Measurements from ENCODE around the gene EPO.
A peak's percentile ranks its signal among the peaks of the same experiment; 100 is the strongest.
"Not testable (repeated sequence)": the region's sequence is repeated elsewhere in the genome, so short reads cannot be mapped to it uniquely, and the experiment has no call there.

Gene EPO

GRCh38 chr7:100706672-100707311 lies 13.5 kb upstream of the EPO start:
- Histone ChIP-seq H3K79me2 (ENCODE audit: control insufficient read depth, insufficient read depth, low read length) (peaks cover 18% of the 10 kb centered on the region), H3K4me3 (ENCODE audit: low read length) (peak overlapping the region; percentile 97), H3K23ac (ENCODE audit: low read length) (peak overlapping the region; percentile 3), H3K27me3 (ENCODE audit: insufficient read depth, low read length, poor library complexity) (no peaks in the 10 kb centered on the region), H3K56ac (ENCODE audit: low read length) (peak overlapping the region; percentile 98), H3K79me1 (ENCODE audit: low read length) (peaks cover 5% of the 10 kb centered on the region), H3K9ac (ENCODE audit: low read length) (peak overlapping the region; percentile 96), H4K8ac (ENCODE audit: low read depth, low read length) (no peak overlapping the region), H4K5ac (ENCODE audit: low read length) (no peak overlapping the region), H2AK5ac (ENCODE audit: low read length) (no peak overlapping the region), H3K18ac (ENCODE audit: low read length) (no peak overlapping the region), H3K4ac (ENCODE audit: low read depth, low read length) (no peak overlapping the region), H3K27ac (ENCODE audit: low read depth, low read length) (no peak overlapping the region), H2BK5ac (ENCODE audit: low read length) (no peak overlapping the region), H3K4me1 (ENCODE audit: control insufficient read depth, low read depth, low read length) (peaks cover 4% of the 10 kb centered on the region), H2BK120ac (ENCODE audit: low read depth, low read length) (no peak overlapping the region), H3K4me2 (ENCODE audit: low read length) (peak overlapping the region; percentile 88), H2BK15ac (replicated peaks; ENCODE audit: low read depth) (no peak overlapping the region), H3K36me3 (ENCODE audit: control insufficient read depth, insufficient read depth, low read length) (peaks cover 3% of the 10 kb centered on the region)
- no peak for DNase-seq
- WGBS (ENCODE audit: extremely low coverage, insufficient coverage, low lambda C conversion rate): no CpG with 5 or more reads among the region's 34 CpGs

- H3K4me3 ChIP-seq (ENCODE audit: low read length): no peak overlapping the region
- H3K9ac ChIP-seq (ENCODE audit: low read length): no peak overlapping the region
- H3K18ac ChIP-seq (ENCODE audit: low read length): no peak overlapping the region
- H2BK5ac ChIP-seq (ENCODE audit: low read length): no peak overlapping the region
- H4K8ac ChIP-seq (ENCODE audit: low read depth, low read length): no peak overlapping the region
- peaks cover 4% of the 10 kb centered on the region for H3K4me1 ChIP-seq (ENCODE audit: control insufficient read depth, low read depth, low read length)
- peaks cover 18% of the 10 kb centered on the region for H3K79me2 ChIP-seq (ENCODE audit: control insufficient read depth, insufficient read depth, low read length)
- H3K79me1 ChIP-seq (ENCODE audit: low read length): peaks cover 5% of the 10 kb centered on the region
- H3K27me3 ChIP-seq (ENCODE audit: insufficient read depth, low read length, poor library complexity): no peaks in the 10 kb centered on the region
- H2BK15ac ChIP-seq (replicated peaks; ENCODE audit: low read depth): no peak overlapping the region
- no CpG with 5 or more reads among the region's 6 CpGs for WGBS (ENCODE audit: extremely low coverage, insufficient coverage, low lambda C conversion rate)
- H2BK120ac ChIP-seq (ENCODE audit: low read depth, low read length): no peak overlapping the region
- no peak overlapping the region for H3K23ac ChIP-seq (ENCODE audit: low read length)
- no peak overlapping the region for H3K56ac ChIP-seq (ENCODE audit: low read length)
- no peak overlapping the region for H3K4me2 ChIP-seq (ENCODE audit: low read length)
- H3K4ac ChIP-seq (ENCODE audit: low read depth, low read length): no peak overlapping the region
- no peak for DNase-seq
- H4K5ac ChIP-seq (ENCODE audit: low read length): no peak overlapping the region
- no peak overlapping the region for H2AK5ac ChIP-seq (ENCODE audit: low read length)
- H3K27ac ChIP-seq (ENCODE audit: low read depth, low read length): no peak overlapping the region
- peaks cover 3% of the 10 kb centered on the region for H3K36me3 ChIP-seq (ENCODE audit: control insufficient read depth, insufficient read depth, low read length)
Observed at GRCh38 chr7:100708395-100708794, 11.9 kb upstream of the EPO start.

DNA sequence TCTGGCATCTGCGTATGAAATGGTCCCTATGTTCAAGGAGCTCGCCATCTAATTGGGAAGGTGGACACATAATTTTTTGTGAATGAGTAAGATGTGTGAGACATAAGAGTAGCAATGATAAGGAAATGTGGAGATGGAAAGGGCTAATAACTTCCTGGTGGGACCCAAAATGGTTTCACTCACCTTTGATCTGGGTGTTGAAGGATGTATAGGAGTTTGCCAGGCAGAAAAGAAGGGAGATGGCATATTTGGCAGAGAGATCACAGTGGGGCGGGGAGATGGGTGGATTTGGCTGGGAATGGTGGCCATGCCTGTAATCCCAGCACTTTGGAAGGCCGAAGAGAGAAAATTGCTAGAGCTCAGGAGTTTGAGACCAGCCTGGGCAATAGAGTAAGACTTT lies 9.8 kb upstream of the EPO start:
- no peak overlapping the region for H3K27ac ChIP-seq (ENCODE audit: low read depth, low read length)
- no CpG with 5 or more reads among the region's 4 CpGs for WGBS (ENCODE audit: extremely low coverage, insufficient coverage, low lambda C conversion rate)
- H3K79me1 ChIP-seq (ENCODE audit: low read length): peaks cover 5% of the 10 kb centered on the region

DNA sequence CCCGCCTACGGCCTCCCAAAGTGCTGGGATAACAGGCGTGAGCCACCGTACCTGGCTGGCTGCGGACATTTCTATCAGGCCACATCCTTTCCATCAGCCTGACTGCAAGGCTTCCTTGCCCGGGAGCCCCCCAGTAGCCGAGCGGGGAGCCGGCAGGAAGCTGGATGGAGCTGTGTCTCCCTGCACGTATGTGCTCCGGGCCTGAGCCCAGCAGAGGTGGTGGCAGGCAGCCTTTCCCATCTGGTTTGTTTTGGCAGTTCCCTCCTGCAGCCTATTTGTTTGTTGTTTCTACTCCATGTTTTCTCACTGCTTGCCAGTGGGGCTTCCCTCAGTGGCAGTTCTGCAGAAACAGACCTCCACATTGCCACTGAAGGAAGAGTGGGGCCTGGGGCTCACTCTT lies 8.9 kb upstream of the EPO start:
- peaks cover 13% of the 10 kb centered on the region for H3K79me2 ChIP-seq (ENCODE audit: control insufficient read depth, insufficient read depth, low read length)
- peaks cover 4% of the 10 kb centered on the region for H3K4me1 ChIP-seq (ENCODE audit: control insufficient read depth, low read depth, low read length)
- WGBS (ENCODE audit: extremely low coverage, insufficient coverage, low lambda C conversion rate): no CpG with 5 or more reads among the region's 11 CpGs

More for the DNA sequence above, 9.8 kb upstream of the EPO start:
- Histone ChIP-seq H4K8ac (ENCODE audit: low read depth, low read length) (no peak overlapping the region), H3K4me1 (ENCODE audit: control insufficient read depth, low read depth, low read length) (peaks cover 4% of the 10 kb centered on the region), H3K4ac (ENCODE audit: low read depth, low read length) (no peak overlapping the region), H3K56ac (ENCODE audit: low read length) (no peak overlapping the region), H2BK120ac (ENCODE audit: low read depth, low read length) (no peak overlapping the region), H2AK5ac (ENCODE audit: low read length) (no peak overlapping the region), H3K4me2 (ENCODE audit: low read length) (no peak overlapping the region), H3K36me3 (ENCODE audit: control insufficient read depth, insufficient read depth, low read length) (peaks cover 3% of the 10 kb centered on the region), H3K9ac (ENCODE audit: low read length) (no peak overlapping the region), H2BK15ac (replicated peaks; ENCODE audit: low read depth) (no peak overlapping the region), H3K4me3 (ENCODE audit: low read length) (no peak overlapping the region), H4K5ac (ENCODE audit: low read length) (no peak overlapping the region), H3K79me2 (ENCODE audit: control insufficient read depth, insufficient read depth, low read length) (peaks cover 18% of the 10 kb centered on the region), H3K27me3 (ENCODE audit: insufficient read depth, low read length, poor library complexity) (no peaks in the 10 kb centered on the region), H3K18ac (ENCODE audit: low read length) (no peak overlapping the region), H3K23ac (ENCODE audit: low read length) (no peak overlapping the region), H2BK5ac (ENCODE audit: low read length) (no peak overlapping the region)
- no peak for DNase-seq

DNA sequence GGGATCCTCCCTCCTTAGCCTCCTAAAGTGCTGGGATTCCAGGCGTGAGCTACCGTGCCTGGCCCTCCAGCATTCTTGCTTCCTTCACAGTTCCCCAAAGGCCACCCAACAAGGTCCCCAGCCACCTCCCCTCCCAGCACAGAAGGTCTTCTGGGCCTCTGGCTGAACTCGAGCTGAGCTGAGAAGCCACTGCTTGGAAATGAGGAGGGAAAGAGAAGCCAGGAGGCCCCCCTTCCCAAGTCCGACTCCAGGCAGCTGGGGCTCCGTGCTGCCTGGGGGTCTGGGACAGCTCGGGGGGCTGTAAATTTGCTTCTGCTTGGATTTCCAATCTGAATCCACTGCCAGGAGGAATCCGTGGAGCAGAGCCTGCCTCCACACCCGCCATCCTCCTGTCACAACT lies 5.5 kb upstream of the EPO start:
- Histone ChIP-seq H3K36me3 (ENCODE audit: control insufficient read depth, insufficient read depth, low read length) (no peaks in the 10 kb centered on the region), H4K5ac (ENCODE audit: low read length) (no peak overlapping the region), H2BK5ac (ENCODE audit: low read length) (no peak overlapping the region), H3K56ac (ENCODE audit: low read length) (no peak overlapping the region), H3K18ac (ENCODE audit: low read length) (no peak overlapping the region), H3K79me2 (ENCODE audit: control insufficient read depth, insufficient read depth, low read length) (no peaks in the 10 kb centered on the region), H2BK15ac (replicated peaks; ENCODE audit: low read depth) (no peak overlapping the region), H3K23ac (ENCODE audit: low read length) (no peak overlapping the region), H2AK5ac (ENCODE audit: low read length) (no peak overlapping the region), H3K27me3 (ENCODE audit: insufficient read depth, low read length, poor library complexity) (peaks cover 3% of the 10 kb centered on the region), H3K4me2 (ENCODE audit: low read length) (no peak overlapping the region), H3K4me1 (ENCODE audit: control insufficient read depth, low read depth, low read length) (no peaks in the 10 kb centered on the region), H3K4me3 (ENCODE audit: low read length) (no peak overlapping the region), H3K9ac (ENCODE audit: low read length) (no peak overlapping the region), H3K27ac (ENCODE audit: low read depth, low read length) (no peak overlapping the region), H3K79me1 (ENCODE audit: low read length) (no peaks in the 10 kb centered on the region), H4K8ac (ENCODE audit: low read depth, low read length) (no peak overlapping the region), H2BK120ac (ENCODE audit: low read depth, low read length) (no peak overlapping the region), H3K4ac (ENCODE audit: low read depth, low read length) (no peak overlapping the region)
- no peak for DNase-seq
- WGBS (ENCODE audit: extremely low coverage, insufficient coverage, low lambda C conversion rate): no CpG with 5 or more reads among the region's 8 CpGs

More for the DNA sequence above, 8.9 kb upstream of the EPO start:
- Histone ChIP-seq H3K9ac (ENCODE audit: low read length) (no peak overlapping the region), H3K56ac (ENCODE audit: low read length) (no peak overlapping the region), H3K4me2 (ENCODE audit: low read length) (no peak overlapping the region), H3K27ac (ENCODE audit: low read depth, low read length) (no peak overlapping the region), H3K79me1 (ENCODE audit: low read length) (peaks cover 5% of the 10 kb centered on the region), H3K36me3 (ENCODE audit: control insufficient read depth, insufficient read depth, low read length) (peaks cover 3% of the 10 kb centered on the region), H3K23ac (ENCODE audit: low read length) (no peak overlapping the region), H4K8ac (ENCODE audit: low read depth, low read length) (no peak overlapping the region), H3K27me3 (ENCODE audit: insufficient read depth, low read length, poor library complexity) (no peaks in the 10 kb centered on the region), H2BK15ac (replicated peaks; ENCODE audit: low read depth) (no peak overlapping the region), H2BK120ac (ENCODE audit: low read depth, low read length) (no peak overlapping the region), H2AK5ac (ENCODE audit: low read length) (no peak overlapping the region), H2BK5ac (ENCODE audit: low read length) (no peak overlapping the region), H4K5ac (ENCODE audit: low read length) (no peak overlapping the region), H3K4ac (ENCODE audit: low read depth, low read length) (no peak overlapping the region), H3K18ac (ENCODE audit: low read length) (no peak overlapping the region), H3K4me3 (ENCODE audit: low read length) (no peak overlapping the region)
- DNase-seq: no peak

- H3K56ac ChIP-seq (ENCODE audit: low read length); H3K79me2 ChIP-seq (ENCODE audit: control insufficient read depth, insufficient read depth, low read length); H4K5ac ChIP-seq (ENCODE audit: low read length); DNase-seq; H2BK120ac ChIP-seq (ENCODE audit: low read depth, low read length); H2AK5ac ChIP-seq (ENCODE audit: low read length); H3K79me1 ChIP-seq (ENCODE audit: low read length); H4K8ac ChIP-seq (ENCODE audit: low read depth, low read length); H3K9ac ChIP-seq (ENCODE audit: low read length); H3K36me3 ChIP-seq (ENCODE audit: control insufficient read depth, insufficient read depth, low read length); H3K4me3 ChIP-seq (ENCODE audit: low read length); H3K27ac ChIP-seq (ENCODE audit: low read depth, low read length); H3K18ac ChIP-seq (ENCODE audit: low read length); H2BK5ac ChIP-seq (ENCODE audit: low read length); H2BK15ac ChIP-seq (replicated peaks; ENCODE audit: low read depth); H3K4ac ChIP-seq (ENCODE audit: low read depth, low read length); H3K4me2 ChIP-seq (ENCODE audit: low read length); H3K23ac ChIP-seq (ENCODE audit: low read length); H3K4me1 ChIP-seq (ENCODE audit: control insufficient read depth, low read depth, low read length): not testable (repeated sequence)
- WGBS (ENCODE audit: extremely low coverage, insufficient coverage, low lambda C conversion rate): no CpG with 5 or more reads among the region's 2 CpGs
- peaks cover 18% of the 10 kb centered on the region for H3K27me3 ChIP-seq (ENCODE audit: insufficient read depth, low read length, poor library complexity)
Observed at GRCh38 chr7:100717073-100717472, 3.2 kb upstream of the EPO start.
